Uterus (tissue), 2 donors: ENCODE data around the gene HSPA13.

Experiments
- POLR2A ChIP-seq, 2 donors: fragments of 450-650 bp; IDR thresholded peaks; one replicate each; pipeline ENCODE4 v1.6.1; 2016; ENCODE audit warnings: antibody characterized with exemption in 2 of 2, mild to moderate bottlenecking in 1 of 2, moderate library complexity in 1 of 2
- TF ChIP-seq, protein P1 (sequence below), 4 experiments: fragments of 200-600 bp in 2 of 4; fragments of 450-650 bp in 2 of 4; sonication (generic) in 2 of 4; IDR thresholded peaks; one replicate each; pipeline ENCODE4 v1.5.1; 2016 to 2019; ENCODE audit warnings: antibody characterized with exemption in 4 of 4, mild to moderate bottlenecking in 2 of 4, moderate library complexity in 1 of 4

DNA sequence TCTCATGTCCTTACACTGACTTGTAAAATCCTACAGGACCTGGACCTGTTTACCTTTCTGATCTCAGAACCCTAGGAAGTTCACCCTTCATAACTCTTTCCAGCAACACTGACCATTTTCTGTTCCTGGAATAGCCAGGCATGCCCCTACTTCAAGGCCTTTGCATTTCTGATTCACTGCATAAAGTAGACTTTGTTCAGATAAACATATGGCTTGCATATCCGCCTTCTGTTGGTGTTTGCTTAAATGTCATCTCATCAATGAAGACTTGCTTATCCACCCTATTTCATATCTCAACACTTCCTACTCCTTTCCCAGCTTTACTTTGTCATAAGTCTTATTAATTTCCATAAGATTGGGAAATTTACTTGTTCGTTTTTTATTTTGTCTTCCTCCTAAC lies 57.4 kb downstream of the HSPA13 start:
- TF ChIP-seq, protein P1, sequence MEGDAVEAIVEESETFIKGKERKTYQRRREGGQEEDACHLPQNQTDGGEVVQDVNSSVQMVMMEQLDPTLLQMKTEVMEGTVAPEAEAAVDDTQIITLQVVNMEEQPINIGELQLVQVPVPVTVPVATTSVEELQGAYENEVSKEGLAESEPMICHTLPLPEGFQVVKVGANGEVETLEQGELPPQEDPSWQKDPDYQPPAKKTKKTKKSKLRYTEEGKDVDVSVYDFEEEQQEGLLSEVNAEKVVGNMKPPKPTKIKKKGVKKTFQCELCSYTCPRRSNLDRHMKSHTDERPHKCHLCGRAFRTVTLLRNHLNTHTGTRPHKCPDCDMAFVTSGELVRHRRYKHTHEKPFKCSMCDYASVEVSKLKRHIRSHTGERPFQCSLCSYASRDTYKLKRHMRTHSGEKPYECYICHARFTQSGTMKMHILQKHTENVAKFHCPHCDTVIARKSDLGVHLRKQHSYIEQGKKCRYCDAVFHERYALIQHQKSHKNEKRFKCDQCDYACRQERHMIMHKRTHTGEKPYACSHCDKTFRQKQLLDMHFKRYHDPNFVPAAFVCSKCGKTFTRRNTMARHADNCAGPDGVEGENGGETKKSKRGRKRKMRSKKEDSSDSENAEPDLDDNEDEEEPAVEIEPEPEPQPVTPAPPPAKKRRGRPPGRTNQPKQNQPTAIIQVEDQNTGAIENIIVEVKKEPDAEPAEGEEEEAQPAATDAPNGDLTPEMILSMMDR (IDR thresholded peaks at IDR 0.05), result no peak
- TF ChIP-seq POLR2A (IDR thresholded peaks at IDR 0.05), result no peak
